DND-41 (cell line): ENCODE measurements around the gene ATP9A.
"Not testable (repeated sequence)": the region's sequence is repeated elsewhere in the genome, so short reads cannot be mapped to it uniquely, and the experiment has no call there.

Source experiments
- ATAC-seq: fragments of 200-7000 bp; cut with Tn5 transposase; 3 replicates; pipeline ENCODE4 v1.9.1; 2021; ENCODE audit warnings: low read depth; ENCODE audit not compliant: insufficient read depth
- DNase-seq: peaks from one replicate; pipeline ENCODE4 v3.0.0-alpha.2; 2020
- H2AFZ ChIP-seq: 2 replicates; pipeline ENCODE4 v1.6.0; 2012; ENCODE audit warnings: low read depth, low read length
- H3K27ac ChIP-seq: 2 replicates; pipeline ENCODE4 v1.5.1; 2012; ENCODE audit warnings: low read length, inconsistent platforms
- H3K27me3 ChIP-seq: fragments of 200-600 bp; sonication (generic); 2 replicates; pipeline ENCODE4 v1.6.0; 2012; ENCODE audit warnings: low read length, mild to moderate bottlenecking, inconsistent platforms; ENCODE audit not compliant: insufficient read depth, poor library complexity
- H3K36me3 ChIP-seq: 2 replicates; pipeline ENCODE4 v1.5.1; 2012; ENCODE audit warnings: low read length, inconsistent platforms; ENCODE audit not compliant: insufficient read depth
- H3K4me1 ChIP-seq: 2 replicates; pipeline ENCODE4 v1.5.1; 2012; ENCODE audit warnings: mild to moderate bottlenecking, low read length; ENCODE audit not compliant: insufficient read depth
- H3K4me2 ChIP-seq: 2 replicates; pipeline ENCODE4 v1.6.0; 2012; ENCODE audit warnings: mild to moderate bottlenecking, moderate library complexity, low read length, inconsistent platforms; ENCODE audit not compliant: insufficient read depth
- H3K4me3 ChIP-seq, 2 experiments: fragments of 200-600 bp in 1 of 2; shearing (Covaris generic) in 1 of 2; 2 replicates each; pipeline ENCODE4 v1.5.1; 2012 to 2016; ENCODE audit warnings: inconsistent platforms in 2 of 2, low read length in 2 of 2, mild to moderate bottlenecking in 2 of 2, low read depth in 1 of 2, moderate library complexity in 1 of 2
- H3K79me2 ChIP-seq: 2 replicates; pipeline ENCODE4 v1.6.0; 2012; ENCODE audit warnings: low read length, inconsistent platforms; ENCODE audit not compliant: insufficient read depth
- H3K9ac ChIP-seq: 2 replicates; pipeline ENCODE4 v1.6.0; 2012; ENCODE audit warnings: low read depth, mild to moderate bottlenecking, inconsistent platforms, low read length, moderate library complexity
- H3K9me3 ChIP-seq: 2 replicates; pipeline ENCODE4 v1.5.1; 2012; ENCODE audit warnings: low read length, moderate library complexity, mild to moderate bottlenecking, inconsistent platforms; ENCODE audit not compliant: insufficient read depth, severe bottlenecking
- H4K20me1 ChIP-seq: 2 replicates; pipeline ENCODE4 v1.6.0; 2012; ENCODE audit warnings: low read length; ENCODE audit not compliant: insufficient read depth
- EZH2 ChIP-seq: IDR thresholded peaks from 3 replicates; pipeline ENCODE4 v1.6.1; 2012; ENCODE audit warnings: borderline replicate concordance, low read depth, mild to moderate bottlenecking, moderate library complexity, low read length, inconsistent platforms; ENCODE audit not compliant: severe bottlenecking
- TF ChIP-seq, protein P1 (sequence below): IDR thresholded peaks from 2 replicates; pipeline ENCODE4 v1.5.1; 2012; ENCODE audit warnings: borderline replicate concordance, low read length, moderate library complexity, mild to moderate bottlenecking; ENCODE audit not compliant: poor library complexity, severe bottlenecking; ENCODE audit errors: extremely low read depth

The ATP9A gene

DNA sequence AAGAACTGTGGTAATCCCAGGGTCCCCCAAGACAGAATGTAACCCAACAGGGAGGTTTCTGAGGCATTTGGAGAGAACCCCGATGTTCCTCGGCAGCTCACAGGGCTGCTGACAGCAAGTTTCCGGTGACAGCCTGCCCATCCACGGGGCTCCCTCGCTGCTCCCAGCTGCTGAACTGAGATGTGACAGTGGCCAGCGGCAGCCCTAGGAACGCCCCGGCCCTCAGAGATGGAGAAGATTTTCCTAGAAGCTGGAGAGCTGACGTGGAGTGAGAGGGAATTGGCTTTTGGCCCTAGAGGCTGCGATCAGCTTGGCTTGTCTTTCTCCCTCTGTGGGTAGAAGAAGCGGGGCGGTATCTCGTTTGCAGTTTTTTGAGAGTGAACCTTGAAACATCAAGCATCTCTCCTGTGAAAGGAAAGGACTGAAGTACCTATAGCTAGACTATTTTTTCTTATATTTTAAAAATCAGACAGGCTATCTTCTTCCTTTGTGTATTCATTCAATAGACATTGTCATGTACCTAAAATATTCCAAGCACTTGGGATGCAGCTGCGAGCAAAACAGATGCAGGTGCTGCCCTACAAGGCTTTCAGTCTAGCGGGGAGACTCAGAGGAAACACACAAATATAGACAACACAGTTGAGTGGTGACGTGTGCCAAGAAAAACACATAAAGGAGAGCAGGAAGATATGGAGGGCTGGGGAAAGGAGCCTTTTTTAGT lies 197.3 kb downstream of the ATP9A start:
- no peak overlapping the region for H2AFZ ChIP-seq
- DNase-seq (no peak), ATAC-seq (no peak)
- TF ChIP-seq EZH2: no peak
- TF ChIP-seq, protein P1, sequence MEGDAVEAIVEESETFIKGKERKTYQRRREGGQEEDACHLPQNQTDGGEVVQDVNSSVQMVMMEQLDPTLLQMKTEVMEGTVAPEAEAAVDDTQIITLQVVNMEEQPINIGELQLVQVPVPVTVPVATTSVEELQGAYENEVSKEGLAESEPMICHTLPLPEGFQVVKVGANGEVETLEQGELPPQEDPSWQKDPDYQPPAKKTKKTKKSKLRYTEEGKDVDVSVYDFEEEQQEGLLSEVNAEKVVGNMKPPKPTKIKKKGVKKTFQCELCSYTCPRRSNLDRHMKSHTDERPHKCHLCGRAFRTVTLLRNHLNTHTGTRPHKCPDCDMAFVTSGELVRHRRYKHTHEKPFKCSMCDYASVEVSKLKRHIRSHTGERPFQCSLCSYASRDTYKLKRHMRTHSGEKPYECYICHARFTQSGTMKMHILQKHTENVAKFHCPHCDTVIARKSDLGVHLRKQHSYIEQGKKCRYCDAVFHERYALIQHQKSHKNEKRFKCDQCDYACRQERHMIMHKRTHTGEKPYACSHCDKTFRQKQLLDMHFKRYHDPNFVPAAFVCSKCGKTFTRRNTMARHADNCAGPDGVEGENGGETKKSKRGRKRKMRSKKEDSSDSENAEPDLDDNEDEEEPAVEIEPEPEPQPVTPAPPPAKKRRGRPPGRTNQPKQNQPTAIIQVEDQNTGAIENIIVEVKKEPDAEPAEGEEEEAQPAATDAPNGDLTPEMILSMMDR: no peak
- H3K9me3 ChIP-seq: no peaks in the 10 kb centered on the region
- H4K20me1 ChIP-seq: no peaks in the 10 kb centered on the region
- no peaks in the 10 kb centered on the region for H3K36me3 ChIP-seq
- no peaks in the 10 kb centered on the region for H3K4me1 ChIP-seq
- H3K4me2 ChIP-seq: no peak overlapping the region
- no peak overlapping the region for H3K27ac ChIP-seq
- no peak overlapping the region for H3K9ac ChIP-seq
- no peak overlapping the region for H3K4me3 ChIP-seq
- no peaks in the 10 kb centered on the region for H3K27me3 ChIP-seq
- H3K79me2 ChIP-seq: no peaks in the 10 kb centered on the region

DNA sequence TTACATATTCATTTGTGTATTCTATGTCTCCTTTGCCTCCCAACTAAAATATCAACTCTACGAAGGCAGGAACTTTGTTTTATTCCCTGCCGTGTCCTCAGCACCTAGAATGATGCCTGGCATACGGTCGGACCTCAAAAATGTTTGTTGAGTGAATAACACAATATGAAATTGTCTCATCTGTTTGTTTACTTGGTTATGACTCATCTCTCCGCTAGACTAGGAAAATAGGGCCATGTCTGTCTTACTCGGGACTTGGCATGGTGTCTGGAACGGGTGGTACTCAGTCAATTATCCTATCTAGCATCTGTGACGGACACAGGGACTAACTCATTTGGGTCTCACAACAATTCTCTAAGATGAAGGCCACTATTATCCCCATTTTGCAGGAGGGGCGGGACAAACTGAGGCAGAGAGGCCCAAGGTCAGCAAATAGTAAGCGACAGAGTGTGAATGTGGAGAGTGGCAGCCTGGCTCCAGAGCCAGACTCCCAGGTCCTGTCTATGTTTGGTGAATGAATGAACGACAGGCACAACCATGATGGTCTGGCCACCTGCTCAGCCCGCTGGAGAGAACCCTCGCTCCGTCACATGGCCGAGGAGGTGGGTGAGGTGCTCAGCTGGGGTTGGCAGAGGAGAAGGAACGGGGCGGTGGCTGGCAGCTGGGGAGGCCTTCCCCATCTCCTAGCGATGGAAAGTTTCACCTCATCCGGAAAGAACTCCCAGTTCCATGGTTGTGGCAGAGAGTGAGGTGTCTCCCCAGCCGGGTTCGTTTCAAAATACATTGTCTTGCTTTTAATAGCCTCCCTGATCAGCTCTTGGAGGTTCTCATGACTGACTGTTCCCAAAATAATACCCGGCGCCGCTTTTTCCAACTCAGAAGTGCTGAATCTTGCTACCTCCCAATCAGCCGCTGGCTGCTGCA lies 198.1 kb downstream of the ATP9A start:
- Histone ChIP-seq H3K9me3 (no peaks in the 10 kb centered on the region), H3K4me3 (no peak overlapping the region), H3K36me3 (no peaks in the 10 kb centered on the region), H2AFZ (no peak overlapping the region), H3K27ac (no peak overlapping the region), H3K79me2 (no peaks in the 10 kb centered on the region), H3K9ac (no peak overlapping the region), H3K4me2 (no peak overlapping the region), H3K27me3 (no peaks in the 10 kb centered on the region), H4K20me1 (no peaks in the 10 kb centered on the region), H3K4me1 (no peaks in the 10 kb centered on the region)
- ATAC-seq (no peak), DNase-seq (no peak)
- TF ChIP-seq, protein P1: no peak
- TF ChIP-seq EZH2: no peak

- not testable (repeated sequence) for H3K4me2 ChIP-seq, H3K79me2 ChIP-seq, DNase-seq, H3K27me3 ChIP-seq, H3K9me3 ChIP-seq, H3K27ac ChIP-seq, H3K9ac ChIP-seq, ATAC-seq, H4K20me1 ChIP-seq, H3K36me3 ChIP-seq, H3K4me3 ChIP-seq, H3K4me1 ChIP-seq, H2AFZ ChIP-seq
These were observed 199.7 kb downstream of the ATP9A start for GRCh38 chr20:51568533-51568932.

DNA sequence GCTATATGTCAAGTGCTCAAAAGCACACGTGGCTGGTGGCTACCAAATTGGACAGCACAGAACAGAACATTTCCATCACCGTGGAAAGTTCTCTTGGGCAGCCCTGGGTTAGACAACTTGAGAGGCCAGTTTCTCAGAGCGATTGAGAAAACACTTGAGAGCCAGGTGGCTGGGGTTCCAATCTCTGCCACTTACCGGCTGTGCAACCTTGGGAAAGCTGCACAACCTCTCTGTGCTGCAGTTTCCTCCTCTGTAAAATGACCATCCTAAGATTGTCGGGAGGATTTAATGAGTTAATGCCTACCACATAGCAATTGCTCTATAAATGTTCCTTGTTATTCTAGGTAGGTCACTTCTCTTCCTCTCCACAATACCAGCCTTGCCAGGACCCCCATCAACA lies 200.6 kb downstream of the ATP9A start:
- H3K27me3 ChIP-seq: no peaks in the 10 kb centered on the region
- ATAC-seq (no peak), DNase-seq (no peak)
- H3K27ac ChIP-seq: no peak overlapping the region
- H3K9me3 ChIP-seq: no peaks in the 10 kb centered on the region
- no peaks in the 10 kb centered on the region for H3K36me3 ChIP-seq
- H3K4me3 ChIP-seq: no peak overlapping the region
- no peak overlapping the region for H2AFZ ChIP-seq
- no peaks in the 10 kb centered on the region for H3K4me1 ChIP-seq
- no peak overlapping the region for H3K9ac ChIP-seq
- no peak overlapping the region for H3K4me2 ChIP-seq
- no peak for TF ChIP-seq EZH2
- TF ChIP-seq, protein P1: no peak
- H3K79me2 ChIP-seq: no peaks in the 10 kb centered on the region
- no peaks in the 10 kb centered on the region for H4K20me1 ChIP-seq
